Measurements from ENCODE around the gene FSD2. TPM values are rescaled to one million over a fixed set of nuclear protein-coding genes. Genes with fewer than 3 reads are reported as not detected.

The FSD2 gene
- total and polyA plus RNA-seq, 9 of the 15 experiments (the other 6 are each of a cell fraction or from before 2014, with no cell fraction given) = 0.01 to 0.06 TPM; not detected in 7

DNA sequence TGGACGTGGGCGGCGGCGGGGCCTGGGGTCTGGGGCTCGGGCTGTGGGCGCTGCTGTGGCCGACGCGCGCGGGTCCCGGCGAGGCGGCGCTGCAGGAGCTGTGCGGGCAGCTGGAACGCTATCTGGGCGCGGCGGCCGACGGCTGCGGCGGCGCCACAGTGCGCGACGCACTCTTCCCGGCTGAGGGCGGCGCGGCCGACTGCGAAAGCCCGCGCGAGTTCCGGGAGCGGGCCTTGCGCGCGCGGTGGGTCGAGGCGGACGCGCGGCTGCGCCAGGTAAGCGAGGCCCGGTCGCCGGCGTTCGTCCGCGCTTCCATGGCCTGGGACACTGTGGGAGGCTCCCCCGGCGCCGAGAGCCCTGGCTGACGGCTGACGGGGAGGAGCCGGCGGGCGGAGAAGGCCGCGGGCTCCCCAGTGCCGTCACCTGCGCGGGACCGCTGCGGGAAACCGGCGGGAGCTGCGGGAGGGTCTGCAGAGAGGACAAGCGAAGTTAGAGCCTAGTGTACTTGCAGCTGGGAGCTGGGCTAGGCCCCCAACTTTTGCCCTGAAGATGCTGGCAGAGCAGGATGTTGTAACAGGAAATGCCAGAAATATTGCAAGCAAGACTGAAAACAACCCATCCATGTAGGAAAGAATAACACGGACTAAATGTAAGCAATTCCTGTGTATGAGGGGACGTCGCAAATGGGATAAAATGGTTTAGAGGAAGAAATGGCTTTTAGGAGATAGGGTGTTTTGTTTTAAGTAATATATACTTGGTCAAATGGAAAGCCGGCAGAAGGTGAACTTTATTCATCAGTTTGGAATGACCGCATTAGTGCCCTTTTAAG, 4.4 kb upstream of the FSD2 start (continued):
- TF ChIP-seq ZBTB8A (IDR thresholded peaks at IDR 0.05; ENCODE audit: partially characterized antibody) (no peak), ZNF764 (CRISPR knock-in tag; IDR thresholded peaks at IDR 0.05; ENCODE audit: low read depth) (no peak), CC2D1A (IDR thresholded peaks at IDR 0.05) (no peak), SIN3B (IDR thresholded peaks at IDR 0.05; ENCODE audit: low read depth) (0 out of 2 replicates have a peak, but pooled peaks have one; percentile 51), CBFA2T3 (IDR thresholded peaks at IDR 0.05) (no peak), ASH1L (IDR thresholded peaks at IDR 0.05; ENCODE audit: borderline replicate concordance, low read depth, partially characterized antibody) (no peak), ETS1 (conservative IDR thresholded peaks at IDR 0.05; ENCODE audit: control insufficient read depth, low read depth, low read length) (peak; percentile 58), HINFP (tag; conservative IDR thresholded peaks at IDR 0.05; ENCODE audit: low read depth) (no peak), ZNF586 (CRISPR knock-in tag; conservative IDR thresholded peaks at IDR 0.05) (no peak), FOXA3 (CRISPR knock-in tag; conservative IDR thresholded peaks at IDR 0.05 in 1 of 2, IDR thresholded peaks at IDR 0.05 in 1 of 2) (no peak), ZNF280A (IDR thresholded peaks at IDR 0.05; ENCODE audit: low read depth, partially characterized antibody) (no peak), SRSF3 (IDR thresholded peaks at IDR 0.05; ENCODE audit: insufficient read depth, low read length) (no peak), YY1 (IDR thresholded peaks at IDR 0.05; ENCODE audit: borderline replicate concordance in 1 of 3, control insufficient read depth in 1 of 3, extremely low read depth in 1 of 3, insufficient read depth in 3 of 3, insufficient read length in 1 of 3, insufficient replicate concordance in 2 of 3, low read depth in 1 of 3, low read length in 2 of 3) (peak in 2 of 3 experiments; percentile 11 to 25), SP1 (CRISPR knock-in tag; IDR thresholded peaks at IDR 0.05) (no peak), GABPA (tag; conservative IDR thresholded peaks at IDR 0.05; ENCODE audit: low read depth) (peak; percentile 55), TFAP4 (CRISPR knock-in tag; IDR thresholded peaks at IDR 0.05; ENCODE audit: borderline replicate concordance) (no peak; the same call in 1 of the 2 replicates), MEF2A (IDR thresholded peaks at IDR 0.05; ENCODE audit: control insufficient read depth, low read depth, low read length) (no peak), ZNF655 (CRISPR knock-in tag; IDR thresholded peaks at IDR 0.05) (no peak)
